AG04450 (cell line): Measurements from ENCODE around the gene NHLRC4. TPM values are rescaled to one million over a fixed set of nuclear protein-coding genes. Genes with fewer than 3 reads are reported as not detected.
A peak's percentile ranks its signal among the peaks of the same experiment; 100 is the strongest.

Source experiments
- CTCF ChIA-PET: fragments of 300-600, 350-600 bp; formaldehyde crosslinking; extraction: SDS; loops from one replicate; lab custom pipeline; 2022; ENCODE audit warnings: antibody characterized with exemption, inconsistent platforms; lab: Charles Lee
- POLR2A ChIA-PET: fragments of 350-600 bp; formaldehyde crosslinking; extraction: SDS; loops from one replicate; lab custom pipeline; 2021; ENCODE audit warnings: antibody characterized with exemption, inconsistent platforms; lab: Yijun Ruan, JAX
- DNase-seq: peaks from one replicate; pipeline ENCODE4 v3.0.0-alpha.2; 2011; ENCODE audit warnings: low read depth, low spot score
- H3K27ac ChIP-seq: one replicate; pipeline ENCODE4 v1.5.1; 2012; ENCODE audit warnings: low read depth, low read length, control low read depth
- H3K27me3 ChIP-seq: one replicate; pipeline ENCODE4 v1.6.0; 2012; ENCODE audit warnings: low read length; ENCODE audit not compliant: control insufficient read depth, insufficient read depth
- H3K4me3 ChIP-seq: 2 replicates; pipeline ENCODE4 v1.5.1; 2011; ENCODE audit warnings: mild to moderate bottlenecking, low read depth, low read length, control low read depth
- H3K9me3 ChIP-seq: 2 replicates; pipeline ENCODE4 v1.5.1; 2012; ENCODE audit warnings: low read length; ENCODE audit not compliant: control insufficient read depth, insufficient read depth
- CTCF ChIP-seq: IDR thresholded peaks from 2 replicates; pipeline ENCODE4 v1.5.1; 2011; ENCODE audit warnings: low read depth, low read length, control low read depth, inconsistent platforms
- polyA plus RNA-seq: library from polyadenylated mRNA; depleted of rRNA; stranded (reverse); fragments of >200 nt; gene quantifications from 2 replicates; pipeline ENCODE4 v1.2.3, GENCODE V29; 2011

NHLRC4 gene
- polyA plus RNA-seq, 1 experiment, result 0.45 TPM

DNA sequence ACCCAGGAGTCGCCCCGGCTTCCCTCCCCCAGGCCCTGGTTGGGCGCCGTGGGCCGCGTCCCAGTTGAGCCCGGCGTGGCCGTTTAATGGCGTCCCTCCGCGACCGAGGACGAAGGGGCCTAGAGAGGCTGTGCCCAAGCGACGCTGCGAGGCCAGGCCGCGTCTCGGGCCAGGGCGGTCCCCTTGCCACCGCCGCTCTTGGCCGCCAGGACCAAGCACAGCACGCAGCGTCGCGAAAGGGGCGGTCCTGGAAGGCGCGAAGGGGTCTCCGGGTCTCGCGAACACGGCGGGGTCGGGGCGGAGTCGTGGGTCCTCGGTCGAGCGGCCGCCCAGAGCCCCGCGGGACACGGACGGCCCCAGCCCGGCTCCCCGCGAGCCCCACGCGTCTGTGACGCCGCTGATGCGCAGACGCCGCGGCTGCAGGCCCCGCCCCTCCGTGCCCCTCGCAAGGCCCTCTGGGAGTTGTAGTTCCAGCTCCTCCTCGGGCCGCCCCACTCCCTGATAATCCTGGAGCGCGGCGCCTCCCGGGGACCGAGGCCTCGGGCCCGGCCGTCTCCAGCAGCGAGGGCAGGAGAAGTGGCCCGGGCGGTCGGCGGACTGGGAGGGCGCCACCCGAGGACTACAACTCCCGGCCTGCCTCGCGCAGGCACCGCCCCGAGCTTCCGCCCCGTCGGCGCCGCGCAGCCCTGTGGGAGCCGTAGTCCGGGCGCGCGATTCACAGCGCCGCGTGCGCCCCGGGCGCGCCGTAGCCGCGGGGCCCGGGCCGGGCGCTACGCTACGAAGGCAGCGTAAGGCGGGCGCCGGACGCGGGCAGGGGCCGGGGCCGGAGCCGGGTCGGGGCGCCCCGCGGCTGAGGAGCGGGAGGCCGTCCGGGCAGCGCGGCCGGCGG, 39.5 kb upstream of the NHLRC4 start, which contains the start of gene CAPN15:
Gene CAPN15, plus strand, starts transcription at position 698 of the 889 bp plus-strand sequence. CDS start 19,127 bp downstream, outside the sequence.
- peak; percentile 56 for DNase-seq
- H3K27me3 ChIP-seq, result no peaks in the 10 kb centered on the region
- no peaks in the 10 kb centered on the region; the same call in 1 of the 2 replicates for H3K9me3 ChIP-seq
- H3K27ac ChIP-seq, result peak within 1 kb of the TSS; percentile 73
- TF ChIP-seq CTCF, result 0 out of 2 replicates have a peak, but pooled peaks have one; percentile 2
- peak within 1 kb of the TSS; percentile 78 for H3K4me3 ChIP-seq
- CTCF ChIA-PET, result no interaction called here
- POLR2A ChIA-PET, result interaction anchor here (0.5 to 1.3 kb wide), 5 partner anchors 9 to 182 kb away, joined by 3 to 4 read pairs (median 3); partner anchors contain the start of gene METTL26

DNA sequence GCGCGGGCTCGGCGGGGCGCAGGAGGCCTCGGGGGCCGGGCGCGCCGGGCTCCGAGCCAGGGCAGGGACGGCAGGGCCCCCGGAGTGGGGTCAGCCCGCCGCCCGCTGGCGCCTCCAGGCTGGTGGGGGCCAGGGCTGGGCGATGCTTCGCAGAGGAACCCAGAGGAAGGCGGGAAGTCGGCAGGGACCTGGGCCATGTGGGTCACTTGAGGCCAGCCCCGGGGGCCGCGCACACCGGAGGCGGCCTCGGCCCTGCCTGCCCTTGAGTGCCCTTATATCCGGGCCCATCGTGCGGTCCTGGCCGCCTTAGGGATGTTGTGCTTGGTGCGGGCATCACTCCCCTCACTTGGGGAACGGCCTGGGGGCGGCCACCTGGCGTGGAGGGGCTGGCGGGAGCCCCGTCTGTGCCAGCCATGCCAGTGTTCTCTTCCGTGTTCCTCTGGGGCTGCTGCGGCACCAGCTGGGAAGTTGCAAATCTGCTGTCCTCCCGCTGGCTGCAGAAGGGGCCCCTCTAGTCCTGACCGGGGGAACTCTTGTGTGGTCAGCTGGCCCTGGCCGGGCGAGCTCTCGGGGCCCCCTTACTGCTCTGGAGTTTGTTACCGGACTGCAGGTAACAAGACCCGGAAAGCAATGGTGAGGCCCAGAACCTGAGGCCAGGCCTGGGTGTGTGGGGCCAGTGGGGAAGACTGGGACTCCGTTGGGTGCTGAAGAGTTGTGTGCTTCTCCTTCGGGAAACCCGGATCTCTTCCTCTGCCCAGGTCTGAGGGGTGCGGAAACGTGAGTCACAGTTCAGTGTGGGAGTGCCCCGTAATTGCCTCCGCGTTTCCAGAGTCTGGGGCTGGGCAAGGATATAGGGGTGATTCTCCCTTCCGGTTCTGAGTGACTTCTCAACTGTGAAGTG, 38.4 kb upstream of the NHLRC4 start:
- H3K9me3 ChIP-seq, result no peaks in the 10 kb centered on the region; the same call in 1 of the 2 replicates
- no peak for DNase-seq
- ChIA-PET POLR2A (interaction anchor here (1.9 kb wide), 1 partner anchor 12 kb away, joined by 7 read pairs; no protein-coding TSS in a partner anchor), CTCF (interaction anchor here (0.5 kb wide), 1 partner anchor 26 kb away, joined by 3 read pairs; no protein-coding TSS in a partner anchor)
- H3K4me3 ChIP-seq, result peak overlapping the region; percentile 78
- peak overlapping the region; percentile 57 for H3K27ac ChIP-seq
- no peaks in the 10 kb centered on the region for H3K27me3 ChIP-seq
- TF ChIP-seq CTCF, result no peak

- Histone ChIP-seq H3K9me3 (no peaks in the 10 kb centered on the region; the same call in 1 of the 2 replicates), H3K4me3 (peak overlapping the region; percentile 78), H3K27me3 (no peaks in the 10 kb centered on the region), H3K27ac (peak overlapping the region; percentile 52)
- DNase-seq, result no peak
- ChIA-PET CTCF (interaction anchor here (0.5 kb wide), 1 partner anchor 27 kb away, joined by 3 read pairs; no protein-coding TSS in a partner anchor), POLR2A (interaction anchor here (1.9 kb wide), 1 partner anchor 11 kb away, joined by 7 read pairs; no protein-coding TSS in a partner anchor)
- TF ChIP-seq CTCF, result no peak
Observed at GRCh38 chr16:529012-529575, 37.7 kb upstream of the NHLRC4 start.

GRCh38 chr16:530111-530817, 36.5 kb upstream of the NHLRC4 start:
- ChIA-PET POLR2A (no interaction called here), CTCF (interaction anchor here (0.5 kb wide), 1 partner anchor 177 kb away, joined by 4 read pairs; no protein-coding TSS in a partner anchor)
- TF ChIP-seq CTCF, result no peak
- no peaks in the 10 kb centered on the region; the same call in 1 of the 2 replicates for H3K9me3 ChIP-seq
- no peak overlapping the region for H3K27ac ChIP-seq
- H3K4me3 ChIP-seq, result no peak overlapping the region; the same call in 1 of the 2 replicates
- no peak for DNase-seq
- H3K27me3 ChIP-seq, result no peaks in the 10 kb centered on the region
